HepG2 (cell line): ENCODE measurements around the gene DCLK1. TPM values are rescaled to one million over a fixed set of nuclear protein-coding genes. Genes with fewer than 3 reads are reported as not detected.

Experiments
- ATAC-seq: fragments of 200-7000 bp; cut with Tn5 transposase; 3 replicates; pipeline ENCODE4 v1.9.1; 2020; ENCODE audit warnings: mild to moderate bottlenecking, moderate library complexity
- BruUV-seq: library from RNA; stranded (reverse); fragments of 400-500 nt; replicated peaks from 2 replicates; lab custom pipeline; 2021; lab: Mats Ljungman, UMichigan
- CTCF ChIA-PET: fragments of 300-600 bp; formaldehyde crosslinking; extraction: SDS; loops from one replicate; lab custom pipeline; 2021; ENCODE audit warnings: low total read pairs, inconsistent platforms, low intra/inter-chr PET ratio; lab: Yijun Ruan, JAX
- POLR2A ChIA-PET: fragments of 350-600 bp; sonication (Branson Sonifier 250); formaldehyde crosslinking; loops from one replicate; lab custom pipeline; 2020; ENCODE audit warnings: antibody characterized with exemption, inconsistent platforms; lab: Yijun Ruan, JAX
- DNase-seq: peaks from one replicate; pipeline ENCODE4 v3.0.0-alpha.2; 2015; ENCODE audit warnings: low spot score
- FAIRE-seq: peaks from 3 replicates; lab custom pipeline; 2011; peaks lifted over from hg19 to GRCh38; lab: Jason Lieb, UNC
- H2AFZ ChIP-seq: one replicate; pipeline ENCODE4 v1.6.1; 2011; ENCODE audit warnings: low read length, inconsistent platforms
- H3K27ac ChIP-seq: fragments of 300-600 bp; 3 replicates; pipeline ENCODE4 v1.8.0; 2011; ENCODE audit warnings: mixed run types, mild to moderate bottlenecking, mixed read lengths, low read length, inconsistent platforms; ENCODE audit not compliant: insufficient read depth; ENCODE audit errors: extremely low read length
- H3K27me3 ChIP-seq, 2 experiments: fragments of 200-600 bp in 1 of 2; 2 replicates in 1 of 2; 3 replicates in 1 of 2; pipeline versions ENCODE4 v1.6.0 to v1.8.0; 2011; ENCODE audit warnings: low read length in 2 of 2, mild to moderate bottlenecking in 2 of 2, moderate library complexity in 2 of 2, inconsistent platforms in 1 of 2; ENCODE audit not compliant: insufficient read depth in 2 of 2, control insufficient read depth in 1 of 2
- H3K36me3 ChIP-seq, 2 experiments: fragments of 200-600 bp in 1 of 2; replicated peaks in 1 of 2; 2 replicates in 1 of 2; 3 replicates in 1 of 2; pipeline versions ENCODE4 v1.5.1 to v1.8.0; 2011; ENCODE audit warnings: low read length in 2 of 2, inconsistent platforms in 1 of 2; ENCODE audit not compliant: insufficient read depth in 2 of 2, control insufficient read depth in 1 of 2
- H3K4me1 ChIP-seq: 2 replicates; pipeline ENCODE4 v1.5.1; 2012; ENCODE audit warnings: low read length, inconsistent platforms; ENCODE audit not compliant: insufficient read depth
- H3K4me2 ChIP-seq: 2 replicates; pipeline ENCODE4 v1.6.0; 2011; ENCODE audit warnings: low read depth, low read length, inconsistent platforms
- H3K4me3 ChIP-seq, 3 experiments: fragments of 200-600 bp in 1 of 3; sonication (generic), shearing (Covaris generic) in 1 of 3; replicated peaks in 1 of 3; 2 replicates each; pipeline ENCODE4 v1.5.1; 2011 to 2016; ENCODE audit warnings: low read length in 3 of 3, inconsistent platforms in 2 of 3, low read depth in 2 of 3, mild to moderate bottlenecking in 2 of 3, control low read depth in 1 of 3, mixed read lengths in 1 of 3; ENCODE audit not compliant: insufficient read depth in 1 of 3
- H3K79me2 ChIP-seq: one replicate; pipeline ENCODE4 v1.6.1; 2011; ENCODE audit warnings: low read length, inconsistent platforms; ENCODE audit not compliant: insufficient read depth
- H3K9ac ChIP-seq: 2 replicates; pipeline ENCODE4 v1.6.0; 2011; ENCODE audit warnings: mild to moderate bottlenecking, low read depth, low read length, inconsistent platforms; ENCODE audit not compliant: insufficient read depth
- H3K9me3 ChIP-seq: 2 replicates; pipeline ENCODE4 v1.5.1; 2012; ENCODE audit warnings: mild to moderate bottlenecking, low read length
- H4K20me1 ChIP-seq: 2 replicates; pipeline ENCODE4 v1.6.0; 2011; ENCODE audit warnings: inconsistent platforms, mild to moderate bottlenecking, low read length, moderate library complexity; ENCODE audit not compliant: insufficient read depth
- ARID3A ChIP-seq: IDR thresholded peaks from 2 replicates; pipeline ENCODE4 v1.6.1; 2012; ENCODE audit warnings: low read depth, low read length, improper control_type of control experiment
- DMAP1 ChIP-seq: IDR thresholded peaks from 2 replicates; pipeline ENCODE4 v1.6.1; 2016
- FOXJ3 ChIP-seq: sonication (generic); formaldehyde crosslinking; IDR thresholded peaks from 2 replicates; pipeline ENCODE4 v1.4.0; 2020; ENCODE audit warnings: missing genetic modification reagents, mild to moderate bottlenecking, borderline replicate concordance
- GABPB1 ChIP-seq: IDR thresholded peaks from 2 replicates; pipeline ENCODE4 v1.6.1; 2016; ENCODE audit warnings: mild to moderate bottlenecking, missing genetic modification reagents, moderate library complexity, missing compliant biosample characterization
- GMEB2 ChIP-seq: IDR thresholded peaks from 2 replicates; pipeline ENCODE4 v1.6.1; 2016; ENCODE audit warnings: missing biosample characterization, missing genetic modification reagents, low read depth
- MLLT10 ChIP-seq: sonication (generic); formaldehyde crosslinking; IDR thresholded peaks from 2 replicates; pipeline ENCODE4 v1.4.0; 2020; ENCODE audit warnings: missing genetic modification reagents
- PATZ1 ChIP-seq: sonication (generic); formaldehyde crosslinking; IDR thresholded peaks from 2 replicates; pipeline ENCODE4 v1.4.0; 2020; ENCODE audit warnings: missing genetic modification reagents
- SUZ12 ChIP-seq: fragments of 150-350 bp; IDR thresholded peaks from 2 replicates; pipeline ENCODE4 v1.6.1; 2014; ENCODE audit warnings: low read depth, low read length
- TEF ChIP-seq: sonication (generic); formaldehyde crosslinking; IDR thresholded peaks from 2 replicates; pipeline ENCODE4 v1.5.0; 2020; ENCODE audit warnings: missing genetic modification reagents
- ZBTB7B ChIP-seq: sonication (generic); formaldehyde crosslinking; IDR thresholded peaks from 2 replicates; pipeline ENCODE4 v1.4.0; 2020; ENCODE audit warnings: missing genetic modification reagents
- ZC3H13 ChIP-seq: sonication (generic); formaldehyde crosslinking; IDR thresholded peaks from 2 replicates; pipeline ENCODE4 v1.8.1; 2023; ENCODE audit warnings: mild to moderate bottlenecking, missing genetic modification reagents, moderate library complexity
- ZNF317 ChIP-seq: sonication (generic); formaldehyde crosslinking; IDR thresholded peaks from 2 replicates; pipeline ENCODE4 v1.5.0; 2020; ENCODE audit warnings: mild to moderate bottlenecking, missing genetic modification reagents
- ZNF558 ChIP-seq: sonication (generic); formaldehyde crosslinking; IDR thresholded peaks from 2 replicates; pipeline ENCODE4 v1.9.0; 2022; ENCODE audit warnings: mild to moderate bottlenecking, missing genetic modification reagents, borderline replicate concordance
- WGBS: methylation state at CpG from one replicate; pipeline ENCODE4 v1.1.6; 2017; ENCODE audit warnings: low lambda C conversion rate; 5-methylcytosine and 5-hydroxymethylcytosine counted together
- in situ Hi-C: cut with HindIII; loops from 2 replicates; pipeline ENCODE4 v1.10.0; 2017; ENCODE audit warnings: low pct_unique_long_range_greater_than_20kb; ENCODE audit not compliant: extremely low pct_ligation_motif_present
- intact Hi-C: fragments of 100-400 bp; cut with micrococcal nuclease; formaldehyde crosslinking; loops from one replicate; pipeline ENCODE4 v1.10.0; 2022; ENCODE audit not compliant: unreplicated experiment
- polyA plus RNA-seq, 8 experiments: library from polyadenylated mRNA; depleted of rRNA in 3 of 8; stranded (reverse) in 7 of 8; unstranded in 1 of 8; fragments of >200 nt; fragmentation: Illumina TruSeq in 4 of 8; extraction: Trizol in 4 of 8; gene quantifications; 2 replicates each; pipeline versions ENCODE4 v1.2.1 to v1.2.3, GENCODE V29; 2011 to 2016; ENCODE audit warnings: low read depth in 4 of 8, missing spikeins in 1 of 8, mixed read lengths in 1 of 8; ENCODE audit not compliant: insufficient read depth in 1 of 8
- total RNA-seq, 5 experiments: library from RNA; depleted of rRNA; stranded (reverse); fragments of >200 nt; fragmentation: Illumina TruSeq; extraction: Trizol; gene quantifications; 2 replicates each; pipeline ENCODE4 v1.2.3, GENCODE V29; 2016; ENCODE audit warnings: low read depth in 1 of 5

DCLK1 gene
- total and polyA plus RNA-seq, 2 of the 13 experiments (the other 11 are each of a cell fraction or from before 2014, with no cell fraction given) = not detected

- TF ChIP-seq TEF (CRISPR knock-in tag) = no peak
- TF ChIP-seq ARID3A = no peak
- no peak for TF ChIP-seq PATZ1
Measured at GRCh38 chr13:35732565-35732964, 398.6 kb downstream of the DCLK1 start (continued).

GRCh38 chr13:35731471-35731870, 399.7 kb downstream of the DCLK1 start:
- peaks cover 0 to 8% of the 10 kb centered on the region in 2 experiments; a peak in 2 of 5 replicates for H3K27me3 ChIP-seq
- H3K27ac ChIP-seq = no peak overlapping the region
- POLR2A ChIA-PET = no interaction called here
- FAIRE-seq (no peak), DNase-seq (no peak), ATAC-seq (no peak)
- H3K9me3 ChIP-seq = no peaks in the 10 kb centered on the region
- H3K79me2 ChIP-seq = no peaks in the 10 kb centered on the region
- CTCF ChIA-PET = no interaction called here
- H3K9ac ChIP-seq = no peak overlapping the region
- H4K20me1 ChIP-seq = no peaks in the 10 kb centered on the region
- intact Hi-C loops = no loop called here
- no peak for TF ChIP-seq MLLT10 (CRISPR knock-in tag)
- no peak for TF ChIP-seq ZBTB7B (CRISPR knock-in tag)
- no peak for TF ChIP-seq FOXJ3 (CRISPR knock-in tag)
- TF ChIP-seq SUZ12 = no peak
- TF ChIP-seq ZNF558 = no peak
- TF ChIP-seq DMAP1 (CRISPR knock-in tag) = no peak
- no peak for TF ChIP-seq GABPB1
- TF ChIP-seq GMEB2 (CRISPR knock-in tag) = no peak
- no peak for TF ChIP-seq ZNF317 (CRISPR knock-in tag)
- no peak for TF ChIP-seq ZC3H13 (CRISPR knock-in tag)
- BruUV-seq = no TSS peak
- no peaks in the 10 kb centered on the region for H3K4me1 ChIP-seq
- no peak overlapping the region for H3K4me2 ChIP-seq
- WGBS = 30% methylated on average over 4 of the region's 4 CpGs
- no peak overlapping the region for H3K4me3 ChIP-seq
- H2AFZ ChIP-seq = no peak overlapping the region
- in situ Hi-C loops = no loop called here
- no peaks in the 10 kb centered on the region for H3K36me3 ChIP-seq
